Effector CD8-positive, alpha-beta T cell (primary cell): ENCODE measurements around the gene MYLK3.

ENCODE experiments used
- DNase-seq: peaks from one replicate; lab custom pipeline; 2025; lab: John Stamatoyannopoulos, UW

Gene MYLK3

GRCh38 chr16:46727184-46727583 is 21.0 kb downstream of the MYLK3 start:
- no peak for DNase-seq

GRCh38 chr16:46721885-46722284 is 26.3 kb downstream of the MYLK3 start:
- no peak for DNase-seq

- DNase-seq: no peak
Observed at GRCh38 chr16:46720619-46721018, 27.5 kb downstream of the MYLK3 start.

GRCh38 chr16:46719528-46719927 is 28.6 kb downstream of the MYLK3 start:
- no peak for DNase-seq

GRCh38 chr16:46718214-46718613 is 29.9 kb downstream of the MYLK3 start:
- no peak for DNase-seq

GRCh38 chr16:46717692-46718091 is 30.5 kb downstream of the MYLK3 start:
- no peak for DNase-seq

GRCh38 chr16:46715769-46716305 is 32.3 kb downstream of the MYLK3 start:
- DNase-seq: no peak

GRCh38 chr16:46714797-46715591 is 33.1 kb downstream of the MYLK3 start:
- no peak for DNase-seq

- DNase-seq: no peak
Observed at GRCh38 chr16:46713634-46714033, 34.5 kb downstream of the MYLK3 start.

GRCh38 chr16:46712911-46713310 is 35.2 kb downstream of the MYLK3 start:
- no peak for DNase-seq

GRCh38 chr16:46711106-46712058 is 36.8 kb downstream of the MYLK3 start:
- no peak for DNase-seq

- DNase-seq: no peak
Observed at GRCh38 chr16:46709469-46710005, 38.6 kb downstream of the MYLK3 start.

- no peak for DNase-seq
Observed at GRCh38 chr16:46706642-46707041, 41.5 kb downstream of the MYLK3 start.

- no peak for DNase-seq
Observed at GRCh38 chr16:46702030-46702429, 46.1 kb downstream of the MYLK3 start.

- no peak for DNase-seq
Observed at GRCh38 chr16:46701615-46702014, 46.5 kb downstream of the MYLK3 start.

GRCh38 chr16:46700048-46700447 is 48.1 kb downstream of the MYLK3 start:
- DNase-seq: no peak

GRCh38 chr16:46696957-46697356 is 51.2 kb downstream of the MYLK3 start:
- DNase-seq: no peak

GRCh38 chr16:46695937-46696336 is 52.2 kb downstream of the MYLK3 start:
- no peak for DNase-seq

- DNase-seq: no peak
Observed at GRCh38 chr16:46693598-46693997, 54.5 kb downstream of the MYLK3 start.

- no peak for DNase-seq
Observed at GRCh38 chr16:46691726-46692125, 56.4 kb downstream of the MYLK3 start.

- DNase-seq: no peak
Observed at GRCh38 chr16:46690281-46691178, 57.6 kb downstream of the MYLK3 start.
